PC-9 (cell line): ENCODE data around the gene PDE1C.

ENCODE experiments used
- CTCF ChIP-seq: fragments of 200-600 bp; sonication (generic); conservative IDR thresholded peaks from 2 replicates; pipeline ENCODE4 v1.6.1; 2017; ENCODE audit warnings: mixed run types, antibody characterized with exemption, mild to moderate bottlenecking, moderate library complexity
- EZH2 ChIP-seq: fragments of 200-600 bp; sonication (generic); IDR thresholded peaks from 2 replicates; pipeline ENCODE4 v1.8.0; 2017; ENCODE audit warnings: antibody characterized with exemption, low read depth

DNA sequence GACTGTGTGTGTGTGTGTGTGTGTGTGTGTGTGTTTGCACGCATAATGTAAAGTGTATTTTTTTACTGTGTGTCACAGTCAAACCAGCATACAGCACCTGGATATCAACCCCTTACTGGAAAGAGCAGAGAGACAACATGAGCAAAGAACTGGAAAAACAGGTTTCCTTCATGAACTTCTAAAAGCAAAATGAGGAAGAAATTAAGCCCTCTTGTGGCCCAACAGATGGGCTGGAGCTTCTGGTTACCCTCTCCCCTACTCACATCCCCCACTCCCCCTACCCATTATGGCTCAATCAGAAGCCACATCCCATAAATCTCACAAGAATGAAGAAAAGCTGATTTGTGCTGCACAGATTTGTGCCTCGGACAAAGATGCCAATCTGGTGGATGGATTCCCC, 36.2 kb downstream of the PDE1C start:
- no peak for TF ChIP-seq CTCF
- no peak for TF ChIP-seq EZH2
